NCI-H2227 (cell line): ENCODE data around the gene SIAH3.

Experiments used
- DNase-seq: peaks from one replicate; lab custom pipeline; 2025; ENCODE audit not compliant: unreplicated experiment; lab: John Stamatoyannopoulos, UW

SIAH3 gene

DNA sequence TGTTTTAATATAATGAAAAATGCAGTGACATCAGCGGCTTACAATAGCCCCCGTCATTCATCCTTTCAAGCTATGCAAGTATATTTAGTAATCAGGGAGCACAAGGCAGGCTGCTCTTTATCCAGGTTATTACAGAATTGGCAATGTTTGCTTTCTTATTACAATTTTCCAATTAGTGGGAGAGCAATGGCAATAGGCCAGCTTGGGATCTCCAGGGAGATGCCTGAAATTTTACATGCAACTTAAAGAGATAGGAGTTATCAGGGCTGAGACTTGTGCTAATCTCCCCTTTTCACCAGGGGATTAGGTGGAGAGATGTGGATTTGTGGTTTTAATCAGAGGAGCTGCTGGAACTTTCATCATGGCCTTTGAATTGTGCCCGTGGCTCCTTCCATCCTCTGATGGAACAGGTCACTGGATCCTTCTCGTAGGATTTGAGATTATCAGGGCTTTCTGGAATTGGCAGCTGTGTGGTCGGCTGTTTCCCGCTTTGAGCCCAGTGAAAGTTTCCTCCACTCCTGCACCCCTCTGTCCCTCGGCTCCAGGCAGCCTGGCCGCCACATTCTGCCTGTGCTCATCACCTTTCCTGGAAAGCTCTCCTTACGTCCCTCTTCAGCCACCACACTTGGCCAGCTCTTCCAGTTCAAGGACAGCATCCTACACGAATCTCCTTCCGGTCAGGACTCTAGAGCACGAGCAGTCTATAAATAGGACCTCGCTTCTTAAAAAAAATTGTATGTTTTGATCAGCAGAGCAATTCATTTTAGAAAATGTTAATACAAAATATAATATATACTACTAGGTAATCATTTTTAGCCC, 102.4 kb downstream of the SIAH3 start:
- DNase-seq, result no peak

- DNase-seq, result no peak
Measured at GRCh38 chr13:45747071-45747470, 104.5 kb downstream of the SIAH3 start.

GRCh38 chr13:45744979-45745378, 106.6 kb downstream of the SIAH3 start:
- no peak for DNase-seq

DNA sequence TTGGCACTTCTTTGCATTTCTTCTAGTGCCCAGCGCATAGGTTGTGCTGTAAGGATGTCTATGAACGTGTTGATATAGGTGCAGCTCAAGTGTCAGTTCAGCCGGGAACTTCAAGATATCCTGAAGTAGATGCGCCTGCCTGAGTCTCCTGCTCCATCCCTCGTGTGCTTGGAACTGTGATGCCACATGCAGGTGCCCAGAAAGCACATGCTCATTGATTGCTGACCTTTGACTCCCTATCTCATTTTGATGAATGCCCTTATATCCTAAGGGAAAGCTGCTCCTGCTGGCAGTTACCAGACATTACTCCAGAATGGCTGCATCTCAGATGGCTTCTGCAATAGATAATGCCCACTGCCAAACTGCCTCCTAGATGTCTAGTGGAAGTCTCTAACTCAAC, 108.6 kb downstream of the SIAH3 start:
- no peak for DNase-seq

- DNase-seq, result no peak
Measured at GRCh38 chr13:45737571-45738017, 114.0 kb downstream of the SIAH3 start.

GRCh38 chr13:45733361-45733760, 118.2 kb downstream of the SIAH3 start:
- DNase-seq, result no peak

DNA sequence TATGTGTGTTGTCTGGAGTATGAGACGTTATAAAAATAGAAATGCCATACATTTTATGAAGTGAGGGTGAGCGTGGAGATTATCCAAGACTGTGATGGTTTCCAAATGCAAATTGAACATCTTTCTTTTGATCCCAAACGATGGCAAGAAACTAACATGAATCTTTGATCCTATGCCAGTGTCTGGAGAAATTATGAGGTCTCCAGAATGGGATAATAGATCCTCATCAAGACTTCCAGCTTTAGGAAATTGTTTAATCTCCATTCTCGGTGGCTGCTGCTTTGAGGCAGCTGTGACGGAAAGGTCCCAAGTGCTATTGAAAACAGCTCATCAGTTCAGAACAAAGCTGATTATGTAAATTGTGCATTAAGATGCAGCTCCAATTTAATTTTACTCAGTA, 118.6 kb downstream of the SIAH3 start:
- no peak for DNase-seq

DNA sequence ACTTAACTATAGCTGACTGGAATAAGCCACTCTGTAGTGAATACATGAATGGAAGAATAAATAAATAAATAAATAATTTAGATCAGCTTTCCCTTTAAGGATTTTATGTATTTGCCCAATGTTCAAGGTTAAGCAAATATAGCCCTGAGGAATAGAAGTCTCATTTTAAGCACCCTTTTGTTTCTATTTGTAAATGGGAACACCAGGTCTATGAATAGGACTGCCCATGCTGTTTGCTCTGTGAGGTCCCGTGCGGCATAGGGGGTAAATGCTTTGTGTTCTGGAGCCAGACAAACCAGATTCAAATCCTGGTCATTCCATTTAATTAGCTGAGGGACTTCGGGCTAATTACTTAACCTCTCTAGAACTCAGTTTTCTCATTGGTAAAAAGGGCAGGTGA, 120.1 kb downstream of the SIAH3 start:
- DNase-seq, result no peak

GRCh38 chr13:45728759-45729158, 122.8 kb downstream of the SIAH3 start:
- no peak for DNase-seq
